H1 (cell line): ENCODE data around the gene IL19.

ENCODE experiments used
- POLR2A ChIP-seq, 2 experiments: IDR thresholded peaks; 1 replicate in 1 of 2; 2 replicates in 1 of 2; pipeline ENCODE4 v1.6.1; 2011; ENCODE audit warnings: low read depth in 2 of 2, low read length in 2 of 2, mild to moderate bottlenecking in 2 of 2; ENCODE audit errors: control extremely low read depth in 1 of 2
- RAD21 ChIP-seq, 2 experiments: IDR thresholded peaks in 1 of 2; conservative IDR thresholded peaks in 1 of 2; 2 replicates each; pipeline ENCODE4 v1.6.1; 2011; ENCODE audit warnings: low read depth in 2 of 2, low read length in 2 of 2, improper control_type of control experiment in 1 of 2, inconsistent platforms in 1 of 2, mild to moderate bottlenecking in 1 of 2, moderate library complexity in 1 of 2
- YY1 ChIP-seq: IDR thresholded peaks from 2 replicates; pipeline ENCODE4 v1.6.1; 2011; ENCODE audit warnings: low read depth, mild to moderate bottlenecking, low read length

- no peak for TF ChIP-seq YY1
- TF ChIP-seq RAD21 (IDR thresholded peaks at IDR 0.05 in 1 of 2, conservative IDR thresholded peaks at IDR 0.05 in 1 of 2; ENCODE audit: low read depth in 2 of 2, low read length in 2 of 2) = no peak
- no peak for TF ChIP-seq POLR2A (IDR thresholded peaks at IDR 0.05; ENCODE audit: control extremely low read depth in 1 of 2, low read depth in 2 of 2, low read length in 2 of 2)
Observed at GRCh38 chr1:206867716-206868115, 97.1 kb downstream of the IL19 start.
